Measurements from ENCODE around the gene MCM8.
"Not testable (repeated sequence)": the region's sequence is repeated elsewhere in the genome, so short reads cannot be mapped to it uniquely, and the experiment has no call there.

MCM8 gene

DNA sequence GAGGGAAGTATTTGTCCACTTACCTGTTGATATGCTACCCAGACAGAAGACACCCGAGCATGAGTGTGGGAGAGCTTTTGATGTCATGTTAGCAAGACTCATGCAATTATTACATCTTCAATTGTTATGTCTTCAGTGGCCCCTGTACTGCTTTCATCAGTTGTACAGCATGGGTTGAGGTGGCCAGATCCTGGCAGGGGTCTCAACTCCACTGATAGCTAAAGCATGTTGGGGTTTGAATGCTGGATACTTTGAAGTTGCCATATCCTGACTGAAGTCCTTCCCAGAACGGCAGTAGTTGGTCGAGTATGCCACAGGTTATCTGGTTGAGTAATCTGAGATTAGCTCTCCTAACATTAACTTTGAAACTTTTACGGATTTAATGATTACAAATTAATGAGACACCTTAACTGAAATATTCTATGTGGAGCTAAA lies 56.7 kb downstream of the MCM8 start:
- DNase-seq, result no peak

DNA sequence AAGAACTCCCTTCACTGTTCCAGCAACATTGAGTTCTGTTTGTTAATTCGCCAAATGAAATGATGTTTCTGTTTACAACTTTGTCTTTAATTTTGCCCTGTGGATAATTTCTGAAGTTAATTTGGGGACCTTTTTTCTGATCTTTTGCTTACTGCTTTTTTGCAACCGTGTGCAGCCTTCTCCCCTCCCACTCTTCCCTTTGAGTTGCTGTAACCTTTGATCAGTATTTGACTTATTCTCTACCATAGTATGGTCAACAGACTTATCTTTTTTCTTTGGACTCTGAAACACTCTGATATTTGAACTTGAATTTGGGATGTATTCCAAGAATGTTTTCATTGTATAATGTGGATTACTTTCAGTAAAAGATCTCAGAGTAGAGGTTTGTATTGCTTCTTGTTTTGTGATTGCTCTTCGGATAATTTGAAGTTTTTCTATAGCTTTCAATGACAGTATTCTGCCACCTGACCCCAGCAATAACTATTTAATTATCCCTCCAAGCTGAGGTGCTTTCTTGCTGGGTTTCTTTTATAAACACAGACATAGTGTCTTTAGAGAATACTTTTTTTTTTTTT lies 57.2 kb downstream of the MCM8 start:
- DNase-seq, result no peak

DNA sequence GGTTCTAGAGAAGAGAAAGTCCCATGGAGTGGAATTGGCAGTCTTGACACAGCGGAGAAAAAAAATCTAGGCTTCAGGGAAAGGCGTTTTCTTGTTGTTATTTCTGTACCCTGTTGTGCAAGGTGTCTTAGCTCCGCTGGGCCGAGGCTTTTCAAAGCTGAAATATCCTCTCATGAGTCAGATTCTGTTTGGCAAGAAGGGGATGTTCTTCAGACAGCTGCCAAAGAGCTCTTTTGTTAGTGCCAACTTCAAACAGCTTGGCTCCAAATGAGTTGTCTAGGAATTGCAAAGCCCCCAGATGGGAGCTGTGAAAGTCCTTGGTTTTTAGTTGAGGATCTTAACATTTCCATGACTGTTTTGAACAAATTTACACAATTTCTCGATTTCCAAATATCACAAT lies 57.8 kb downstream of the MCM8 start:
- no peak for DNase-seq

DNA sequence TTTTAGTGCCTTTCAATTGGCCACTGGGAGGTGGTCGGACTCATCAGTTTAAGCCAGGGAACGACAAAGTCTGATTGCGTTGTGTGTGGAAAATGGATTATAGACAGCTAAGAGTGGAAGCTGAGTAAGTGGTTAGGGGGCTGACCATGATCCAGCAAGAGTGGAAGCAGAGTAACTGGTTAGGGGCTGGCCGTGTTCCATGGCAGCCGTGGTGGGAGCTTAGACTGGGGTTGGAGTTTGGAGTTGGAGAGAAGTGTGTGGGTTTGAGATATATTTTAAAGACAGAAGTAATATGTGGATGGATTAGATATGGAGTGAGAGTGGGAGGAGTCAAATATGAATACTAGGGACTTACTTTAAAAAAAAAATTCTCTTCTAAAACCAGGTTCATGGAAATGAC lies 61.7 kb downstream of the MCM8 start:
- DNase-seq, result no peak

GRCh38 chr20:6014017-6014416 lies 63.6 kb downstream of the MCM8 start:
- no peak for DNase-seq

- no peak for DNase-seq
Measured at GRCh38 chr20:6014957-6015356, 64.5 kb downstream of the MCM8 start.

GRCh38 chr20:6017467-6017866 lies 67.0 kb downstream of the MCM8 start:
- DNase-seq, result no peak

DNA sequence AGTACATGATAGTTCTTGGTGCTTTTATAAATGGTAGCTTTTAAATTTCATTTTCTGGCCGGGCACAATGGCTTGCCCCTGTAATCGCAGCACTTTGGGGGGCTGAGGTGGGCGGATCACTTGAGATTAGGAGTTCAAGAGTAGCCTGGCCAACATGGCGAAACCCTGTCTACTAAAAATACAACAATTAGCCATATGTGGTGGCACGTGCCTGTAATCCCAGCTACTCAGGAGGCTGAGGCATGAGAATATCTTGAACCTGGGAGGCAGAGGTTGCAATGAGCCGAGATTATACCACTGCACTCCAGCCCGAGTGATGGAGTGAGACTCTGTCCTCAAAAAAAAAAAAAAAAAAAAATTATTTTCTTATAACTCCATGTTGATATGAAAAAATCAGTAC lies 67.4 kb downstream of the MCM8 start:
- no peak for DNase-seq

GRCh38 chr20:6024768-6025167 lies 74.3 kb downstream of the MCM8 start:
- no peak for DNase-seq

- no peak for DNase-seq
Measured at GRCh38 chr20:6026051-6026450, 75.6 kb downstream of the MCM8 start.

GRCh38 chr20:6028818-6029217 lies 78.4 kb downstream of the MCM8 start:
- DNase-seq, result no peak

GRCh38 chr20:6029538-6029937 lies 79.1 kb downstream of the MCM8 start:
- DNase-seq, result no peak

- no peak for DNase-seq
Measured at GRCh38 chr20:6030453-6031080, 80.1 kb downstream of the MCM8 start.

DNA sequence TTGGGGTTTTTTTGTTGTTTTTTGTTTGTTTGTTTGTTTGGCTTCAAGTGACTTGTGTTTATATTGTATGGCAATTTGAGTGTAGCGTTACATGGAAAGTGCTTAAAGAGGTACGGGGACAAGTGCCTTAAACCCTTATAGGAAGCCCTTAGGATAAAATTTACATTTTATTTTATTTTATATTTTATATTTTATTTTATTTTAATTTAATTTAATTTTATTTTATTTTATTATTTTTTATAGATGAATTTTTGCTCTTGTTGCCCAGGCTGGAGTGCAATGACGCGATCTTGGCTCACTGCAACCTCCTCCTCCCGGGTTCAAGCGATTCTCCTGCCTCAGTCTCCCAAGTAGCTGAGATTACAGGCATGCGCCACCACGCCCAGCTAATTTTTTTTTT lies 82.5 kb downstream of the MCM8 start:
- DNase-seq, result not testable (repeated sequence)

- DNase-seq, result no peak
Measured at GRCh38 chr20:6034134-6034969, 83.9 kb downstream of the MCM8 start.

DNA sequence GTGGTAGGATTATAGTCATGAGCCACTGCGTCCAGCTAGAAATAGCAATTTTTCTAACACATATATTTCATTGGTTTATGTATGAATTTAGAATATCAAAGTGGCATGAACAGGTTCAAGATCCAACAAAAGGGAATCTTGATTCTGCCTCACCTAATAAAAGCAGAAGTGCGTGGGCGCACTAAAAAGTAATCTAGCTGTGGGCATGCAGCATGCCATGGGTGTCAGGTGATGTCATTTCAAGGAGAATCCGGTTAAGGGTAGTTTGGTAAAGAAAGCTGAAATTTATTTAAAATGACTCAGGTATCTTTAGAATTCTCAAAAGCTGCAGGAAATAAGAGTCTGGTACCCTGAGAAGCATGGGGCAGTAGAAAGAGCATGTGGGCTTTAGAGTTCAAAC lies 85.8 kb downstream of the MCM8 start:
- no peak for DNase-seq

GRCh38 chr20:6037082-6037481 lies 86.6 kb downstream of the MCM8 start:
- DNase-seq, result no peak

GRCh38 chr20:6038256-6038655 lies 87.8 kb downstream of the MCM8 start:
- DNase-seq, result no peak

DNA sequence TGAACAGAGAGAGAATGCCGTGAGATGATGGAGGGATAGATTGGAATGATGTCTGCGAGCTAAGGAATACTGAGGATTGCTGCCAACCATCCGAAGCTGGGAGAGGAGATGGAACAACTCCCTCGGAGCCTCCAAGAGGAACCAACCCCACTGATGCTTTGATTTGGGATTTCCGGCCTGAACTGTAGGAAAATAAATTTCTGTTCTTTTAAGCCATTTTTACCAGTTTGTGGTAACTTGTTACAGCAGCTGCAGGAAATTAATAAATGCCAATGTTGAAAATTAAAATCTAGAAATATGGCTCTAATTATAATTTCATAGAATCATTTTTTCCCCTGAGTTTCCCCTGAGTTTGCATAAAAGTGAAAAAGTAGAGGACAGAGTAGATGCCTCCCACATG lies 89.3 kb downstream of the MCM8 start:
- no peak for DNase-seq

DNA sequence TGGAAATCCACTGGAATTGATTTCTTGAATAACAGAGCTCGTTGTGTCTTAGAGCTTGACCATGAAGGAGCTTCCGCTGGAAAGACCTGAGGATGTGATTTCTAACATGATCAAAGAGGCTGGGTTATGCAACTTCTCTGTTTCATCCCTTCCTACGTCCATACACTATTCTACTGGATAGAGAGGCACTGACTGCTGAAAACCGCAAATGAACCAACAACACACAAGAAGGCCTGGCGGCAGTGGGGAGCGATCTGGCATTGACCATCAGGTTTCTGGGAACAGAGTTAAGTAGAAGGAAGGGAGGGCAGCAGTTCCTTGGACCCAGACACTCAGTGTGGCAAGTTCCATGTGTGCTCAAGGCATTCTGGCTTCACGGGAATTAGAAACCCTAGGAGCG lies 90.1 kb downstream of the MCM8 start:
- no peak for DNase-seq

DNA sequence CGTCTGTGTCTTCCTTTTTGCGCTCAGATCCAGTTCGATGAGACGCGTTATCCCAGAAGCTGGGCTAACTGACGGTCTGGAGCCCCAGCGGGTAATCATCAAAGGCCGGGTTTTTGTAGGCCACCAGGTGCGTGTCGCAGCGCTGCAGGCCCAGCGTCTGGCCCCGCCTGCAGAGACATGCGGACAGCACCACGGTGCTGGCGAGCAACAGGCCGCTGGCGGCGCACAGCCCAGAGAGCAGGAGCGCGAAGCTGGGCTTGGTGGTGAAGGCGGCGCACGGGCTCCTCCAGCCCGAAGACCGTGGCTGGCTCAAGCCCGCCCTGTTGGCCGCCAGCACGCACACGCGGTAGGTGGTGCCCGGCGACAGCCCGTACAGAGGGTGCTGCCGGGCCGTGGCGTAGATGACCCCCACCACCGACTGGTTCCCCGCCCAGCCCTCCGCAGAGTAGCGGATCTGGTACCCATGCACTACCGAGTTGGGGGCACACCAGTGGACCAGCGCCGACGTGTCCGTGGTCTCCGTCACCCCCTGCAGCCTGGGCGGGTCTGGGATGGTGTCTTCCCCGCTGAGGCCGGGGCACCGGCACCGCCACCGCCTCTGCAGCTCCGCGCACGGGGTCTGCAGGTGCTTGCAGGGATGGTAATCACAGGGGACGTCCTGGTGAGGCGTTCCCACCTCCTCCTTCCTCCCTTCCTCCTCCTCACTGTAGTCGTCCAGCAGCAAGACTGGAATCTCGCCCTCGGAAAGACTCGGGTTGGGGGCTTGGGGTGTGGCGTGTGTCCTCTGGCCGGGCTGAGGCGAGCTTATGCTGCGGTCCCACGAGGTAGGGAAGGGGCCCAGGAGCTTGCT lies 90.7 kb downstream of the MCM8 start:
- DNase-seq, result no peak

- DNase-seq, result no peak
Measured at GRCh38 chr20:6041808-6042265, 91.4 kb downstream of the MCM8 start.

DNA sequence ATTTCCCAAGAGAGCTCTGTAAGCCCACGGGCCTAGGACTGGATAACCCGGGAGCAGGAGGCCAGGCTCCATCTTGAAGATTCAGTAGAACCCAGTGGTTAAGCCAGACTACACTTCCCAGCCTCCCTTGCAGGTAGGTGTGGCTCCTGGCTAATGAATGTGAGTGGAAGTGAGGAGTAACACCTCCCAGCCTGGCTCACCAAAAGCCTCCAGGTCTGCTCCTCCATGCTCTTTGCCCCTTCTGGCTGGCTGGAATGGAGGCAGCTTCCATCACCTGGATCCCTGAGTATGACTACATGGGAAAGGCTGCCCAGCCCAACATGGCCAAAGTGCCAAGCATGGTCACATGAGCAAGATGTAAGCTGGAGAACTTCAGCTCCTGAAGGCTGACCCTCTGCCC lies 93.7 kb downstream of the MCM8 start:
- no peak for DNase-seq
